Ovary (tissue), 9 donors: Measurements from ENCODE around the gene HS6ST2. TPM values are rescaled to one million over a fixed set of nuclear protein-coding genes. Genes with fewer than 3 reads are reported as not detected.
"Not testable (repeated sequence)": the region's sequence is repeated elsewhere in the genome, so short reads cannot be mapped to it uniquely, and the experiment has no call there.

Experiments used
- DNase-seq, 5 donors: peaks; one replicate each; pipeline ENCODE4 v3.0.0-alpha.2; 2019 to 2020
- H3K27ac ChIP-seq, 2 donors: fragments of 200-600 bp; one replicate each; pipeline versions ENCODE4 v1.5.1 to v1.8.0; 2019 to 2022
- H3K27me3 ChIP-seq: fragments of 200-600 bp; one replicate; pipeline ENCODE4 v1.8.0; 2022
- H3K36me3 ChIP-seq: fragments of 200-600 bp; sonication (generic); one replicate; pipeline ENCODE4 v1.5.1; 2019
- H3K4me1 ChIP-seq: one replicate; pipeline ENCODE4 v1.8.1; 2013; ENCODE audit warnings: mild to moderate bottlenecking, moderate library complexity; ENCODE audit not compliant: insufficient read depth
- H3K4me3 ChIP-seq: fragments of 200-600 bp; sonication (generic); one replicate; pipeline ENCODE4 v1.5.1; 2017
- H3K9me3 ChIP-seq, 2 donors: fragments of 200-600 bp in 1 of 2; sonication (generic) in 1 of 2; one replicate each; pipeline versions ENCODE4 v1.5.1 to v1.8.1; 2013 to 2019; ENCODE audit warnings: mild to moderate bottlenecking in 1 of 2, moderate library complexity in 1 of 2
- CTCF ChIP-seq, 3 donors: fragments of 450-650 bp in 2 of 3; fragments of 200-600 bp in 1 of 3; IDR thresholded peaks; one replicate each; pipeline versions ENCODE4 v1.5.1 to v1.8.0; 2016 to 2022; ENCODE audit warnings: antibody characterized with exemption in 3 of 3, mild to moderate bottlenecking in 1 of 3
- EP300 ChIP-seq: sonication (generic); formaldehyde crosslinking; IDR thresholded peaks from one replicate; pipeline ENCODE4 v1.6.1; 2017; ENCODE audit warnings: antibody characterized with exemption
- POLR2A ChIP-seq: fragments of 450-650 bp; IDR thresholded peaks from one replicate; pipeline ENCODE4 v1.6.1; 2017; ENCODE audit warnings: antibody characterized with exemption, mild to moderate bottlenecking, moderate library complexity
- WGBS, 3 donors: extraction: QIAGEN DNeasy Blood & Tissue Kit in 1 of 3; methylation state at CpG; one replicate each; pipeline versions ENCODE4 v1.1.5 to v1.1.7; 2013 to 2017; 5-methylcytosine and 5-hydroxymethylcytosine counted together
- intact Hi-C, 4 donors: fragments of 100-400 bp; cut with DNase I; formaldehyde crosslinking; loops; one replicate each; pipeline versions ENCODE4 v1.11.0 to v1.15.1; 2022 to 2023
- polyA plus RNA-seq, 2 donors: library from polyadenylated mRNA; stranded (reverse); fragments of 200-250 nt in 1 of 2; fragments of 350-450 nt in 1 of 2; fragmentation: Illumina TruSeq in 1 of 2; extraction: RNeasy Lipid Tissue Mini Kit (QIAGEN cat#74804) in 1 of 2; gene quantifications; one replicate each; pipeline ENCODE4 v1.2.3, GENCODE V29; 2013 to 2014
- total RNA-seq, 7 donors: library from RNA; depleted of rRNA in 2 of 7; stranded (reverse); fragments of >200 nt in 2 of 7; fragmentation: NEBNext Ultra II Directional in 3 of 7; extraction: Animal tissue kit (Norgen Biotek cat#: 25700) in 3 of 7; gene quantifications; one replicate each; pipeline versions ENCODE4 v1.1.0 to v1.2.4, GENCODE V29; 2016 to 2023
- donor health status: DM: no; HTN: no; CAD: no; lungs with moderate emphysema.
- donor health status: DM: no; HTN: no; CAD: no.
- donor health status: Bipolar disorder and iron deficiency.
- donor health status: DM: yes; HTN: yes; CAD: no.
- donor health status: DM: no; HTN: no; CAD: no.
- donor health status: DM: yes; HTN: yes; CAD: no.

Gene HS6ST2
- total and polyA plus RNA-seq, 9 donors = 5.9 to 29.0 (median 12.9) TPM

GRCh38 chrX:132999209-132999608, 40.8 kb upstream of the HS6ST2 start:
- Histone ChIP-seq H3K4me1 (no peaks in the 10 kb centered on the region), H3K36me3 (no peaks in the 10 kb centered on the region), H3K27me3 (no peaks in the 10 kb centered on the region), H3K27ac (no peak overlapping the region), H3K4me3 (no peak overlapping the region), H3K9me3 (no peaks in the 10 kb centered on the region)
- 75 to 77% (median 76%) methylated on average over 1 of the region's 1 CpG for WGBS, 3 donors
- intact Hi-C loops = no loop called here
- TF ChIP-seq EP300 (no peak), POLR2A (no peak), CTCF (IDR thresholded peaks at IDR 0.05) (no peak)
- no peak for DNase-seq

- Histone ChIP-seq H3K27me3 (no peaks in the 10 kb centered on the region), H3K9me3 (no peaks in the 10 kb centered on the region), H3K36me3 (no peaks in the 10 kb centered on the region), H3K4me1 (no peaks in the 10 kb centered on the region), H3K4me3 (no peak overlapping the region), H3K27ac (no peak overlapping the region)
- intact Hi-C loops = no loop called here
- TF ChIP-seq EP300 (no peak), CTCF (IDR thresholded peaks at IDR 0.05) (no peak), POLR2A (no peak)
- no peak for DNase-seq
- 73 to 83% (median 80%) methylated on average over 2 of the region's 2 CpGs for WGBS, 3 donors
These were observed 32.4 kb upstream of the HS6ST2 start for GRCh38 chrX:132990835-132991234.

- no peak overlapping the region for H3K27ac ChIP-seq
- no peak for TF ChIP-seq CTCF (IDR thresholded peaks at IDR 0.05)
- no peak for TF ChIP-seq POLR2A
- no peak for TF ChIP-seq EP300
- intact Hi-C loops = no loop called here
- no peaks in the 10 kb centered on the region for H3K9me3 ChIP-seq
- H3K4me3 ChIP-seq = no peak overlapping the region
- no peak for DNase-seq
- no peaks in the 10 kb centered on the region for H3K27me3 ChIP-seq
- H3K4me1 ChIP-seq = no peaks in the 10 kb centered on the region
- no peaks in the 10 kb centered on the region for H3K36me3 ChIP-seq
These were observed 28.1 kb upstream of the HS6ST2 start for GRCh38 chrX:132986556-132986955.

GRCh38 chrX:132984058-132984650, 25.7 kb upstream of the HS6ST2 start:
- DNase-seq = no peak
- Histone ChIP-seq H3K27ac (no peak overlapping the region), H3K9me3 (no peaks in the 10 kb centered on the region), H3K4me1 (no peaks in the 10 kb centered on the region), H3K4me3 (no peak overlapping the region), H3K27me3 (no peaks in the 10 kb centered on the region), H3K36me3 (no peaks in the 10 kb centered on the region)
- 61 to 73% (median 70%) methylated on average over 7 of the region's 7 CpGs for WGBS, 3 donors
- TF ChIP-seq EP300 (no peak), CTCF (IDR thresholded peaks at IDR 0.05) (no peak), POLR2A (no peak)
- intact Hi-C loops = no loop called here

GRCh38 chrX:132983496-132983895, 25.1 kb upstream of the HS6ST2 start:
- WGBS, 3 donors = 45 to 48% (median 47%) methylated on average over 2 of the region's 2 CpGs
- Histone ChIP-seq H3K9me3 (no peaks in the 10 kb centered on the region), H3K4me3 (no peak overlapping the region), H3K27me3 (no peaks in the 10 kb centered on the region), H3K36me3 (no peaks in the 10 kb centered on the region), H3K27ac (no peak overlapping the region), H3K4me1 (no peaks in the 10 kb centered on the region)
- DNase-seq = no peak
- intact Hi-C loops = no loop called here
- TF ChIP-seq EP300 = no peak
- TF ChIP-seq CTCF (IDR thresholded peaks at IDR 0.05) = no peak
- TF ChIP-seq POLR2A = no peak

- H3K27me3 ChIP-seq, H3K4me1 ChIP-seq, DNase-seq, H3K4me3 ChIP-seq, H3K27ac ChIP-seq, H3K9me3 ChIP-seq, H3K36me3 ChIP-seq, intact Hi-C loops: not testable (repeated sequence)
- WGBS, 3 donors = 90 to 96% (median 92%) methylated on average over 2 of the region's 2 CpGs
These were observed 21.6 kb upstream of the HS6ST2 start for GRCh38 chrX:132980035-132980434.
